ENCODE results near the gene PLEKHH1. TPM values are rescaled to one million over a fixed set of nuclear protein-coding genes. Genes with fewer than 3 reads are reported as not detected.

PLEKHH1 gene
- total and polyA plus RNA-seq, 7 donors: 1.1 to 4.5 (median 2.5) TPM

DNA sequence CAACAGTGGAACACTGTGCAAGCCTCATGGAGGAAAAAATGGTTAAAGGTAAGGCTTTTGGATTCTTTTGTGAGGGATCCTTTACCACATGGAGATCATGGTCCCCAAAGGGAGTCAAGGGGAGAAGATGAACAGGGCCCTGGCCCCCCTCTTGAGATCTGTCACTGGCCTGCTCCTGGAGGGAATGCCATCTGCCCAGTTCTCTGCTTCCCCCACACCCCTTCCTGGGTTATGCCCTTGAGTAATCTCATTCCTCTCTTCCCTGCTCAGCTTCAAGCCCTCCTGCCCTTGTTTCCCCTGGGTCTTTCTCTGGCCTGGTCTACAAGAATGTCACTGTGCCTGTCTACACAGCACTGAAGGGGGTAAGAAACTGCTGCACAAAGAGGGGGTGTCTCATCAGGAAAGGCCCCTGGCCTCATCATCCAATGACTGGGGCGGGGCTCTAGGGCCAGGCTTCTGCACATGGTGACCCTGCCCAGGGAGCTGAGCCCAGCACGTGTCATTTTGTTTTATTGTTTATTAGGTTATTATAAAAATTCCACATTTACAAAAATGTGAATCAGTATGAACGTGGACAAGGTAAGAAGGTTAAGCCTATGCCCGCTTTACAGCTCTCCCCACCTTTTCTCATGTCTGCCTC is 36.7 kb downstream of the PLEKHH1 start:
- Histone ChIP-seq H3K27me3 (ENCODE audit: insufficient read depth in 3 of 3, low read length in 2 of 3) (no peaks in the 10 kb centered on the region), H3K9me3 (no peaks in the 10 kb centered on the region), H3K4me3 (no peak overlapping the region), H3K36me3 (ENCODE audit: insufficient read depth in 1 of 2, low read depth in 1 of 2) (no peaks in the 10 kb centered on the region), H3K27ac (no peak overlapping the region), H3K4me1 (peaks cover 15% of the 10 kb centered on the region)
- no peak for DNase-seq
- no peak for ATAC-seq
- WGBS, 3 donors: 83 to 88% (median 84%) methylated on average over 4 of the region's 4 CpGs
- TF ChIP-seq, protein P1, sequence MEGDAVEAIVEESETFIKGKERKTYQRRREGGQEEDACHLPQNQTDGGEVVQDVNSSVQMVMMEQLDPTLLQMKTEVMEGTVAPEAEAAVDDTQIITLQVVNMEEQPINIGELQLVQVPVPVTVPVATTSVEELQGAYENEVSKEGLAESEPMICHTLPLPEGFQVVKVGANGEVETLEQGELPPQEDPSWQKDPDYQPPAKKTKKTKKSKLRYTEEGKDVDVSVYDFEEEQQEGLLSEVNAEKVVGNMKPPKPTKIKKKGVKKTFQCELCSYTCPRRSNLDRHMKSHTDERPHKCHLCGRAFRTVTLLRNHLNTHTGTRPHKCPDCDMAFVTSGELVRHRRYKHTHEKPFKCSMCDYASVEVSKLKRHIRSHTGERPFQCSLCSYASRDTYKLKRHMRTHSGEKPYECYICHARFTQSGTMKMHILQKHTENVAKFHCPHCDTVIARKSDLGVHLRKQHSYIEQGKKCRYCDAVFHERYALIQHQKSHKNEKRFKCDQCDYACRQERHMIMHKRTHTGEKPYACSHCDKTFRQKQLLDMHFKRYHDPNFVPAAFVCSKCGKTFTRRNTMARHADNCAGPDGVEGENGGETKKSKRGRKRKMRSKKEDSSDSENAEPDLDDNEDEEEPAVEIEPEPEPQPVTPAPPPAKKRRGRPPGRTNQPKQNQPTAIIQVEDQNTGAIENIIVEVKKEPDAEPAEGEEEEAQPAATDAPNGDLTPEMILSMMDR (IDR thresholded peaks at IDR 0.05): no peak
- intact Hi-C loops (cut with DNase I): loop anchor here (2.0 kb wide), 1 partner anchor 143 kb away; no protein-coding TSS in a partner anchor

- intact Hi-C loops (cut with DNase I): loop anchor here (2.0 kb wide), 1 partner anchor 144 kb away; no protein-coding TSS in a partner anchor
- 76 to 83% (median 78%) methylated on average over 7 of the region's 7 CpGs for WGBS, 3 donors
- H3K36me3 ChIP-seq (ENCODE audit: insufficient read depth in 1 of 2, low read depth in 1 of 2): no peaks in the 10 kb centered on the region
- ATAC-seq: no peak
- H3K27me3 ChIP-seq (ENCODE audit: insufficient read depth in 3 of 3, low read length in 2 of 3): no peaks in the 10 kb centered on the region
- H3K4me1 ChIP-seq: peaks cover 15% of the 10 kb centered on the region
- no peak overlapping the region for H3K4me3 ChIP-seq
- no peak overlapping the region for H3K27ac ChIP-seq
- DNase-seq: no peak
- TF ChIP-seq, protein P1 (IDR thresholded peaks at IDR 0.05): no peak
- H3K9me3 ChIP-seq: no peaks in the 10 kb centered on the region
Observed at GRCh38 chr14:67570453-67570852, 37.4 kb downstream of the PLEKHH1 start.

DNA sequence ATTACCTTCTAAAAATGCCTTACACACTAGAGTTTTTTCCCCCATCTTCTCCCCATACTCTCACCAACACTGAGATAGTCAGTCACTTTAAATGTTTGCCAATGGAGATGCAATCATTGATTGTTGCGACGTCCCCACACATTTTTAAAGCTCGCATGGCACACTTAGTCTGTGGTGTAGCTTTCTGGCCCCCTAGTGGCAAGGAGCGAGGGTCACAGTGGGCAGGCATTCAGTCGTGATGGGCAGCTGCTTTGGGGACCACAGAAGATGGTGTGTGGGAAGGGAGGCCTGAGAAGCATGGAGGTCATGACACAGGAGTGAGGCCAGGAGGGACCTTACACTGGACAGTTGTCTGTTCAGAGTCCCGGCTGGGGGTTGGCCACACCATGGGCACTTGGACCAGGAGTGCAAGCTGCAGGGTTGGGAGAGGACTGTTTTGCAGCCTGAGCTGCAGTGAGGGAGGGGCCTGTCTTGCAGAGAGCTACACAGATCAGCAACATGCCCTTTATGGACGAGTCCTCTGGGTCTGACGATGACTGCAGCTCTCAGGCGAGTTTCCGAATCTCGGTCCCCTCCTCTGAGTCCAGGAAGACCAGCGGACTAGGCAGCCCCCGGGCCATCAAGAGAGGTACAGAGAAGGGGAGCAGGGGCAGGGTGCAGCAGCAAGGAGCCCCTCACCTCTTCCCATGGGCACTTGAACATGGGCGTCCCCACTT is 38.3 kb downstream of the PLEKHH1 start:
- WGBS, 3 donors: 36 to 40% (median 40%) methylated on average over 12 to 14 of the region's 14 CpGs
- H3K4me3 ChIP-seq: no peak overlapping the region
- H3K27me3 ChIP-seq (ENCODE audit: insufficient read depth in 3 of 3, low read length in 2 of 3): no peaks in the 10 kb centered on the region
- TF ChIP-seq, protein P1 (IDR thresholded peaks at IDR 0.05): peak; percentile 82
- no peak overlapping the region for H3K27ac ChIP-seq
- no peaks in the 10 kb centered on the region for H3K9me3 ChIP-seq
- peaks cover 11% of the 10 kb centered on the region for H3K4me1 ChIP-seq
- intact Hi-C loops (cut with DNase I): loop anchor here (1.0 to 2.0 kb wide), 2 partner anchors 45 to 145 kb away; no protein-coding TSS in a partner anchor
- DNase-seq (peak; percentile 61 to 79), ATAC-seq (peak; percentile 68 to 84 (median 74))
- H3K36me3 ChIP-seq (ENCODE audit: insufficient read depth in 1 of 2, low read depth in 1 of 2): peaks cover 0 to 4% of the 10 kb centered on the region in 2 donors

- intact Hi-C loops (cut with DNase I): loop anchor here (1.0 to 2.0 kb wide), 2 partner anchors 46 to 145 kb away; no protein-coding TSS in a partner anchor
- WGBS, 3 donors: 87 to 91% (median 87%) methylated on average over 19 of the region's 19 CpGs
- DNase-seq (no peak), ATAC-seq (no peak)
- no peaks in the 10 kb centered on the region for H3K9me3 ChIP-seq
- no peaks in the 10 kb centered on the region for H3K27me3 ChIP-seq (ENCODE audit: insufficient read depth in 3 of 3, low read length in 2 of 3)
- TF ChIP-seq, protein P1 (IDR thresholded peaks at IDR 0.05): no peak
- H3K36me3 ChIP-seq (ENCODE audit: insufficient read depth in 1 of 2, low read depth in 1 of 2): peaks cover 0 to 4% of the 10 kb centered on the region in 2 donors
- no peak overlapping the region for H3K27ac ChIP-seq
- peaks cover 6% of the 10 kb centered on the region for H3K4me1 ChIP-seq
- no peak overlapping the region for H3K4me3 ChIP-seq
Observed at GRCh38 chr14:67571991-67572323, 38.9 kb downstream of the PLEKHH1 start.
